HepG2 (cell line): ENCODE measurements around the gene ACAP3. TPM values are rescaled to one million over a fixed set of nuclear protein-coding genes. Genes with fewer than 3 reads are reported as not detected.

Source experiments
- ATAC-seq: fragments of 200-7000 bp; cut with Tn5 transposase; 3 replicates; pipeline ENCODE4 v1.9.1; 2020; ENCODE audit warnings: mild to moderate bottlenecking, moderate library complexity
- BruUV-seq: library from RNA; stranded (reverse); fragments of 400-500 nt; replicated peaks from 2 replicates; lab custom pipeline; 2021; lab: Mats Ljungman, UMichigan
- CTCF ChIA-PET: fragments of 300-600 bp; formaldehyde crosslinking; extraction: SDS; loops from one replicate; lab custom pipeline; 2021; ENCODE audit warnings: low total read pairs, inconsistent platforms, low intra/inter-chr PET ratio; lab: Yijun Ruan, JAX
- POLR2A ChIA-PET: fragments of 350-600 bp; sonication (Branson Sonifier 250); formaldehyde crosslinking; loops from one replicate; lab custom pipeline; 2020; ENCODE audit warnings: antibody characterized with exemption, inconsistent platforms; lab: Yijun Ruan, JAX
- DNase-seq: peaks from one replicate; pipeline ENCODE4 v3.0.0-alpha.2; 2015; ENCODE audit warnings: low spot score
- FAIRE-seq: peaks from 3 replicates; lab custom pipeline; 2011; peaks lifted over from hg19 to GRCh38; lab: Jason Lieb, UNC
- H2AFZ ChIP-seq: one replicate; pipeline ENCODE4 v1.6.1; 2011; ENCODE audit warnings: low read length, inconsistent platforms
- H3K27ac ChIP-seq: fragments of 300-600 bp; 3 replicates; pipeline ENCODE4 v1.8.0; 2011; ENCODE audit warnings: mixed run types, mild to moderate bottlenecking, mixed read lengths, low read length, inconsistent platforms; ENCODE audit not compliant: insufficient read depth; ENCODE audit errors: extremely low read length
- H3K27me3 ChIP-seq, 2 experiments: fragments of 200-600 bp in 1 of 2; 2 replicates in 1 of 2; 3 replicates in 1 of 2; pipeline versions ENCODE4 v1.6.0 to v1.8.0; 2011; ENCODE audit warnings: low read length in 2 of 2, mild to moderate bottlenecking in 2 of 2, moderate library complexity in 2 of 2, inconsistent platforms in 1 of 2; ENCODE audit not compliant: insufficient read depth in 2 of 2, control insufficient read depth in 1 of 2
- H3K36me3 ChIP-seq, 2 experiments: fragments of 200-600 bp in 1 of 2; replicated peaks in 1 of 2; 2 replicates in 1 of 2; 3 replicates in 1 of 2; pipeline versions ENCODE4 v1.5.1 to v1.8.0; 2011; ENCODE audit warnings: low read length in 2 of 2, inconsistent platforms in 1 of 2; ENCODE audit not compliant: insufficient read depth in 2 of 2, control insufficient read depth in 1 of 2
- H3K4me1 ChIP-seq: 2 replicates; pipeline ENCODE4 v1.5.1; 2012; ENCODE audit warnings: low read length, inconsistent platforms; ENCODE audit not compliant: insufficient read depth
- H3K4me2 ChIP-seq: 2 replicates; pipeline ENCODE4 v1.6.0; 2011; ENCODE audit warnings: low read depth, low read length, inconsistent platforms
- H3K4me3 ChIP-seq, 3 experiments: fragments of 200-600 bp in 1 of 3; sonication (generic), shearing (Covaris generic) in 1 of 3; replicated peaks in 1 of 3; 2 replicates each; pipeline ENCODE4 v1.5.1; 2011 to 2016; ENCODE audit warnings: low read length in 3 of 3, inconsistent platforms in 2 of 3, low read depth in 2 of 3, mild to moderate bottlenecking in 2 of 3, control low read depth in 1 of 3, mixed read lengths in 1 of 3; ENCODE audit not compliant: insufficient read depth in 1 of 3
- H3K79me2 ChIP-seq: one replicate; pipeline ENCODE4 v1.6.1; 2011; ENCODE audit warnings: low read length, inconsistent platforms; ENCODE audit not compliant: insufficient read depth
- H3K9ac ChIP-seq: 2 replicates; pipeline ENCODE4 v1.6.0; 2011; ENCODE audit warnings: mild to moderate bottlenecking, low read depth, low read length, inconsistent platforms; ENCODE audit not compliant: insufficient read depth
- H3K9me3 ChIP-seq: 2 replicates; pipeline ENCODE4 v1.5.1; 2012; ENCODE audit warnings: mild to moderate bottlenecking, low read length
- H4K20me1 ChIP-seq: 2 replicates; pipeline ENCODE4 v1.6.0; 2011; ENCODE audit warnings: inconsistent platforms, mild to moderate bottlenecking, low read length, moderate library complexity; ENCODE audit not compliant: insufficient read depth
- ETV5 ChIP-seq: IDR thresholded peaks from 2 replicates; pipeline ENCODE4 v1.6.1; 2018; ENCODE audit warnings: missing biosample characterization, missing genetic modification reagents, inconsistent platforms, borderline replicate concordance
- HCFC1 ChIP-seq: fragments of 150-350 bp; IDR thresholded peaks from 2 replicates; pipeline ENCODE4 v1.6.1; 2014; ENCODE audit warnings: low read depth, low read length
- HNRNPLL ChIP-seq: fragments of 200-400 bp; formaldehyde crosslinking; IDR thresholded peaks from 2 replicates; pipeline ENCODE4 v1.6.1; 2017; ENCODE audit warnings: mild to moderate bottlenecking, low read depth, low read length; ENCODE audit not compliant: poor library complexity, severe bottlenecking
- MIER3 ChIP-seq: IDR thresholded peaks from 2 replicates; pipeline ENCODE4 v1.6.1; 2016; ENCODE audit warnings: missing compliant biosample characterization, borderline replicate concordance
- NR1H2 ChIP-seq: sonication (generic); formaldehyde crosslinking; IDR thresholded peaks from 2 replicates; pipeline ENCODE4 v1.8.1; 2022; ENCODE audit warnings: low read depth, missing genetic modification reagents, borderline replicate concordance
- PAX8 ChIP-seq: sonication (generic); formaldehyde crosslinking; IDR thresholded peaks from 2 replicates; pipeline ENCODE4 v1.8.0; 2022; ENCODE audit warnings: mild to moderate bottlenecking, missing genetic modification reagents, borderline replicate concordance
- RARA ChIP-seq: IDR thresholded peaks from 2 replicates; pipeline ENCODE4 v1.6.1; 2016; ENCODE audit warnings: missing genetic modification reagents, missing compliant biosample characterization
- ZNF605 ChIP-seq: sonication (generic); formaldehyde crosslinking; IDR thresholded peaks from 2 replicates; pipeline ENCODE4 v1.8.0; 2022; ENCODE audit warnings: mild to moderate bottlenecking, missing genetic modification reagents
- WGBS: methylation state at CpG from one replicate; pipeline ENCODE4 v1.1.6; 2017; ENCODE audit warnings: low lambda C conversion rate; 5-methylcytosine and 5-hydroxymethylcytosine counted together
- in situ Hi-C: cut with HindIII; loops from 2 replicates; pipeline ENCODE4 v1.10.0; 2017; ENCODE audit warnings: low pct_unique_long_range_greater_than_20kb; ENCODE audit not compliant: extremely low pct_ligation_motif_present
- intact Hi-C: fragments of 100-400 bp; cut with micrococcal nuclease; formaldehyde crosslinking; loops from one replicate; pipeline ENCODE4 v1.10.0; 2022; ENCODE audit not compliant: unreplicated experiment
- polyA plus RNA-seq, 8 experiments: library from polyadenylated mRNA; depleted of rRNA in 3 of 8; stranded (reverse) in 7 of 8; unstranded in 1 of 8; fragments of >200 nt; fragmentation: Illumina TruSeq in 4 of 8; extraction: Trizol in 4 of 8; gene quantifications; 2 replicates each; pipeline versions ENCODE4 v1.2.1 to v1.2.3, GENCODE V29; 2011 to 2016; ENCODE audit warnings: low read depth in 4 of 8, missing spikeins in 1 of 8, mixed read lengths in 1 of 8; ENCODE audit not compliant: insufficient read depth in 1 of 8
- total RNA-seq, 5 experiments: library from RNA; depleted of rRNA; stranded (reverse); fragments of >200 nt; fragmentation: Illumina TruSeq; extraction: Trizol; gene quantifications; 2 replicates each; pipeline ENCODE4 v1.2.3, GENCODE V29; 2016; ENCODE audit warnings: low read depth in 1 of 5
- TF ChIP-seq, protein P1 (sequence below): sonication (generic); formaldehyde crosslinking; IDR thresholded peaks from 2 replicates; pipeline ENCODE4 v1.5.1; 2020; ENCODE audit warnings: mild to moderate bottlenecking, missing genetic modification reagents, moderate library complexity
- TF ChIP-seq, protein P2 (sequence below): sonication (generic); formaldehyde crosslinking; IDR thresholded peaks from 2 replicates; pipeline ENCODE4 v1.4.0; 2020; ENCODE audit warnings: mild to moderate bottlenecking, missing genetic modification reagents

ACAP3 gene
- total and polyA plus RNA-seq, 2 of the 13 experiments (the other 11 are each of a cell fraction or from before 2014, with no cell fraction given), result 29.4 to 50.8 TPM

DNA sequence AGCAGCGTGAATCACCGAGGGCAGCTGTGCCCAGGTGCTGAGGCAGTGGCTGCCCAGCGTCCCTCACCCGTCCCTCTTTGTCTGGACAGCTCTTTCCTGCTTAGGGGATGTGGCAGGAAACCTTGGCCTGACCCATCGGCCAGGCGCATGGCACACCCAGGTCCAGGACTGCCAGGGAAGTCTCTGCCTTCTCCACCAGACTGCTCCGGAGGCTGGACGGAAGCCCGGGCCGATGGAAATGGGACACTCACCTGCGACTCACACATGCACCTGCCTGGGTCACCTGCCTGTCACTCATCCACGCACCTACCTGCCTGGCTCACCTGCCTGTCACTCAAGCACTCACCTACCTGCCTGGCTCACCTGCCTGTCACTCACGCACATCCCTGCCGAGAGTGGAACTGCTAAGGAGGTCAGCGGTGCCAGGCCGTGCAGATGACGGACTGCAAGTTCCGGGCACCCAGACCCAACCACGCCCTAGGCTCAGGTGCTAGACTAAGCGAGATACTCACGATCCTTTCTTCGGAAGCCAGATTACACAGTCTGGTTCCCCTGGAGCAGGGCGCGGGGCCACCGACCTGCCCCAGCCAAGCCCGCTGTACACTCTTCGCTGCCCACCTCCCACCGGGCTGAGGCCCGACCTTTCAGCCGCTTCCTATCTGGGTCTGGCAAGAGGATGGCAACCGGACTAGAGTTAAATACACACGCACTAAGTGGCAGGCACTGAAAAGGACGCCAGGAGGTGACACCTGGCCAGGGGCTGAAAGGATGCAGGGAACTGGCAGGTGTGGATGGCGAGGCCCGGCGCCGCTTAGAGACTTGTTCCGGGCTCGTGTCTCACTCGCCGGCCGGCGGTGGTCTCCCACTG, 35.2 kb downstream of the ACAP3 start:
- peak overlapping the region; percentile 94 for H3K9ac ChIP-seq
- H2AFZ ChIP-seq, result no peak overlapping the region
- FAIRE-seq (no peak), DNase-seq (no peak), ATAC-seq (no peak)
- in situ Hi-C loops, result no loop called here
- peak overlapping the region; percentile 64 for H3K27ac ChIP-seq
- no peaks in the 10 kb centered on the region for H3K9me3 ChIP-seq
- peak overlapping the region; percentile 76 to 89 (median 82) for H3K4me3 ChIP-seq
- peaks cover 42% of the 10 kb centered on the region for H3K79me2 ChIP-seq
- TSS peak; percentile 53 for BruUV-seq
- WGBS, result 13% methylated on average over 35 of the region's 43 CpGs
- peaks cover 5 to 16% of the 10 kb centered on the region in 2 experiments; a peak in 2 of 5 replicates for H3K36me3 ChIP-seq
- ChIA-PET POLR2A (interaction anchor here (1.1 to 2.1 kb wide), 5 partner anchors 9 to 235 kb away, joined by 3 to 11 read pairs (median 5); no protein-coding TSS in a partner anchor), CTCF (no interaction called here)
- H3K4me1 ChIP-seq, result peaks cover 46% of the 10 kb centered on the region
- peaks cover 21% of the 10 kb centered on the region; the same call in 1 of the 2 replicates for H4K20me1 ChIP-seq
- H3K4me2 ChIP-seq, result peak overlapping the region; percentile 94
- H3K27me3 ChIP-seq, result no peaks in the 10 kb centered on the region; a peak in 1 of 5 replicates
- intact Hi-C loops, result no loop called here
- no peak for TF ChIP-seq PAX8 (CRISPR knock-in tag)
- TF ChIP-seq, protein P1, sequence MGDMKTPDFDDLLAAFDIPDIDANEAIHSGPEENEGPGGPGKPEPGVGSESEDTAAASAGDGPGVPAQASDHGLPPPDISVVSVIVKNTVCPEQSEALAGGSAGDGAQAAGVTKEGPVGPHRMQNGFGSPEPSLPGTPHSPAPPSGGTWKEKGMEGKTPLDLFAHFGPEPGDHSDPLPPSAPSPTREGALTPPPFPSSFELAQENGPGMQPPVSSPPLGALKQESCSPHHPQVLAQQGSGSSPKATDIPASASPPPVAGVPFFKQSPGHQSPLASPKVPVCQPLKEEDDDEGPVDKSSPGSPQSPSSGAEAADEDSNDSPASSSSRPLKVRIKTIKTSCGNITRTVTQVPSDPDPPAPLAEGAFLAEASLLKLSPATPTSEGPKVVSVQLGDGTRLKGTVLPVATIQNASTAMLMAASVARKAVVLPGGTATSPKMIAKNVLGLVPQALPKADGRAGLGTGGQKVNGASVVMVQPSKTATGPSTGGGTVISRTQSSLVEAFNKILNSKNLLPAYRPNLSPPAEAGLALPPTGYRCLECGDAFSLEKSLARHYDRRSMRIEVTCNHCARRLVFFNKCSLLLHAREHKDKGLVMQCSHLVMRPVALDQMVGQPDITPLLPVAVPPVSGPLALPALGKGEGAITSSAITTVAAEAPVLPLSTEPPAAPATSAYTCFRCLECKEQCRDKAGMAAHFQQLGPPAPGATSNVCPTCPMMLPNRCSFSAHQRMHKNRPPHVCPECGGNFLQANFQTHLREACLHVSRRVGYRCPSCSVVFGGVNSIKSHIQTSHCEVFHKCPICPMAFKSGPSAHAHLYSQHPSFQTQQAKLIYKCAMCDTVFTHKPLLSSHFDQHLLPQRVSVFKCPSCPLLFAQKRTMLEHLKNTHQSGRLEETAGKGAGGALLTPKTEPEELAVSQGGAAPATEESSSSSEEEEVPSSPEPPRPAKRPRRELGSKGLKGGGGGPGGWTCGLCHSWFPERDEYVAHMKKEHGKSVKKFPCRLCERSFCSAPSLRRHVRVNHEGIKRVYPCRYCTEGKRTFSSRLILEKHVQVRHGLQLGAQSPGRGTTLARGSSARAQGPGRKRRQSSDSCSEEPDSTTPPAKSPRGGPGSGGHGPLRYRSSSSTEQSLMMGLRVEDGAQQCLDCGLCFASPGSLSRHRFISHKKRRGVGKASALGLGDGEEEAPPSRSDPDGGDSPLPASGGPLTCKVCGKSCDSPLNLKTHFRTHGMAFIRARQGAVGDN (CRISPR knock-in tag), result peak; percentile 21; the same call in 1 of the 2 replicates
- TF ChIP-seq NR1H2 (CRISPR knock-in tag), result no peak
- 0 out of 2 replicates have a peak, but pooled peaks have one; percentile 8 for TF ChIP-seq ZNF605 (CRISPR knock-in tag)
- TF ChIP-seq MIER3 (CRISPR knock-in tag), result no peak
- no peak for TF ChIP-seq HNRNPLL
- TF ChIP-seq HCFC1, result no peak
- no peak for TF ChIP-seq RARA (CRISPR knock-in tag)
- TF ChIP-seq ETV5, result no peak
- TF ChIP-seq, protein P2, sequence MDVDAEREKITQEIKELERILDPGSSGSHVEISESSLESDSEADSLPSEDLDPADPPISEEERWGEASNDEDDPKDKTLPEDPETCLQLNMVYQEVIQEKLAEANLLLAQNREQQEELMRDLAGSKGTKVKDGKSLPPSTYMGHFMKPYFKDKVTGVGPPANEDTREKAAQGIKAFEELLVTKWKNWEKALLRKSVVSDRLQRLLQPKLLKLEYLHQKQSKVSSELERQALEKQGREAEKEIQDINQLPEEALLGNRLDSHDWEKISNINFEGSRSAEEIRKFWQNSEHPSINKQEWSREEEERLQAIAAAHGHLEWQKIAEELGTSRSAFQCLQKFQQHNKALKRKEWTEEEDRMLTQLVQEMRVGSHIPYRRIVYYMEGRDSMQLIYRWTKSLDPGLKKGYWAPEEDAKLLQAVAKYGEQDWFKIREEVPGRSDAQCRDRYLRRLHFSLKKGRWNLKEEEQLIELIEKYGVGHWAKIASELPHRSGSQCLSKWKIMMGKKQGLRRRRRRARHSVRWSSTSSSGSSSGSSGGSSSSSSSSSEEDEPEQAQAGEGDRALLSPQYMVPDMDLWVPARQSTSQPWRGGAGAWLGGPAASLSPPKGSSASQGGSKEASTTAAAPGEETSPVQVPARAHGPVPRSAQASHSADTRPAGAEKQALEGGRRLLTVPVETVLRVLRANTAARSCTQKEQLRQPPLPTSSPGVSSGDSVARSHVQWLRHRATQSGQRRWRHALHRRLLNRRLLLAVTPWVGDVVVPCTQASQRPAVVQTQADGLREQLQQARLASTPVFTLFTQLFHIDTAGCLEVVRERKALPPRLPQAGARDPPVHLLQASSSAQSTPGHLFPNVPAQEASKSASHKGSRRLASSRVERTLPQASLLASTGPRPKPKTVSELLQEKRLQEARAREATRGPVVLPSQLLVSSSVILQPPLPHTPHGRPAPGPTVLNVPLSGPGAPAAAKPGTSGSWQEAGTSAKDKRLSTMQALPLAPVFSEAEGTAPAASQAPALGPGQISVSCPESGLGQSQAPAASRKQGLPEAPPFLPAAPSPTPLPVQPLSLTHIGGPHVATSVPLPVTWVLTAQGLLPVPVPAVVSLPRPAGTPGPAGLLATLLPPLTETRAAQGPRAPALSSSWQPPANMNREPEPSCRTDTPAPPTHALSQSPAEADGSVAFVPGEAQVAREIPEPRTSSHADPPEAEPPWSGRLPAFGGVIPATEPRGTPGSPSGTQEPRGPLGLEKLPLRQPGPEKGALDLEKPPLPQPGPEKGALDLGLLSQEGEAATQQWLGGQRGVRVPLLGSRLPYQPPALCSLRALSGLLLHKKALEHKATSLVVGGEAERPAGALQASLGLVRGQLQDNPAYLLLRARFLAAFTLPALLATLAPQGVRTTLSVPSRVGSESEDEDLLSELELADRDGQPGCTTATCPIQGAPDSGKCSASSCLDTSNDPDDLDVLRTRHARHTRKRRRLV (CRISPR knock-in tag), result 0 out of 2 replicates have a peak, but pooled peaks have one; percentile 20
